PC-9 (cell line): ENCODE data around the gene KIAA0232. TPM values are rescaled to one million over a fixed set of nuclear protein-coding genes. Genes with fewer than 3 reads are reported as not detected.

ENCODE experiments used
- BruUV-seq: library from RNA; stranded (reverse); fragments of 400-500 nt; replicated peaks from 2 replicates; lab custom pipeline; 2021; lab: Mats Ljungman, UMichigan
- CTCF ChIA-PET: fragments of 300-600 bp; sonication (Branson Sonifier 250); formaldehyde crosslinking; loops from one replicate; lab custom pipeline; 2022; ENCODE audit warnings: antibody characterized with exemption; lab: Charles Lee
- POLR2A ChIA-PET: fragments of 300-600 bp; sonication (Branson Sonifier 250); formaldehyde crosslinking; loops from one replicate; lab custom pipeline; 2022; ENCODE audit warnings: antibody characterized with exemption; ENCODE audit not compliant: unreplicated experiment; lab: Charles Lee
- DNase-seq, 2 experiments: peaks; one replicate each; pipeline versions ENCODE4 v3.0.0 to v3.0.0-alpha.2; 2015 to 2022; ENCODE audit warnings: mixed read lengths in 1 of 2
- H2AFZ ChIP-seq: fragments of 200-600 bp; sonication (generic); 2 replicates; pipeline ENCODE4 v1.8.1; 2017; ENCODE audit warnings: antibody characterized with exemption
- H3F3A ChIP-seq: fragments of 200-600 bp; sonication (generic); 2 replicates; pipeline ENCODE4 v1.8.1; 2017; ENCODE audit warnings: antibody characterized with exemption, mild to moderate bottlenecking, low read depth; ENCODE audit not compliant: insufficient read depth
- H3K27ac ChIP-seq: fragments of 200-600 bp; sonication (generic); 2 replicates; pipeline ENCODE4 v1.6.1; 2016; ENCODE audit warnings: mixed run types
- H3K27me3 ChIP-seq: fragments of 200-600 bp; sonication (generic); 2 replicates; pipeline ENCODE4 v1.6.1; 2016; ENCODE audit warnings: low read depth, mixed run types; ENCODE audit not compliant: insufficient read depth
- H3K36me3 ChIP-seq: fragments of 200-600 bp; sonication (generic); 2 replicates; pipeline ENCODE4 v1.6.1; 2016; ENCODE audit warnings: low read depth, mixed run types
- H3K4me1 ChIP-seq: fragments of 200-600 bp; sonication (generic); replicated peaks from 2 replicates; pipeline ENCODE4 v1.6.1; 2016; ENCODE audit warnings: mixed run types; ENCODE audit not compliant: insufficient read depth
- H3K4me2 ChIP-seq: fragments of 200-600 bp; sonication (generic); 2 replicates; pipeline ENCODE4 v1.6.1; 2017; ENCODE audit warnings: mixed run types
- H3K4me3 ChIP-seq: fragments of 200-600 bp; sonication (generic); 2 replicates; pipeline ENCODE4 v1.6.1; 2016; ENCODE audit warnings: mixed run types
- H3K79me2 ChIP-seq: fragments of 200-600 bp; sonication (generic); 2 replicates; pipeline ENCODE4 v1.6.1; 2017; ENCODE audit warnings: low read depth, mixed run types
- H3K9me2 ChIP-seq: fragments of 200-600 bp; sonication (generic); 2 replicates; pipeline ENCODE4 v1.8.1; 2017; ENCODE audit warnings: mild to moderate bottlenecking; ENCODE audit not compliant: insufficient read depth
- H3K9me3 ChIP-seq: fragments of 200-600 bp; sonication (generic); 2 replicates; pipeline ENCODE4 v1.8.1; 2016; ENCODE audit warnings: low read depth; ENCODE audit not compliant: insufficient read depth
- H4K20me1 ChIP-seq: fragments of 200-600 bp; sonication (generic); 2 replicates; pipeline ENCODE4 v1.8.1; 2017; ENCODE audit not compliant: insufficient read depth
- EZH2 ChIP-seq: fragments of 200-600 bp; sonication (generic); IDR thresholded peaks from 2 replicates; pipeline ENCODE4 v1.8.0; 2017; ENCODE audit warnings: antibody characterized with exemption, low read depth
- intact Hi-C: fragments of 100-400 bp; cut with micrococcal nuclease; formaldehyde crosslinking; loops from one replicate; pipeline ENCODE4 v1.10.0; 2022; ENCODE audit not compliant: unreplicated experiment
- total RNA-seq: library from RNA; stranded (reverse); gene quantifications from 2 replicates; pipeline ENCODE4 v1.2.3, GENCODE V29; 2021
- TF ChIP-seq, protein P1 (sequence below): fragments of 200-600 bp; sonication (generic); conservative IDR thresholded peaks from 2 replicates; pipeline ENCODE4 v1.6.1; 2017; ENCODE audit warnings: mixed run types, antibody characterized with exemption, mild to moderate bottlenecking, moderate library complexity

KIAA0232 gene
- total RNA-seq, 1 experiment from 2014 or later, result 24.7 TPM

- no peak for DNase-seq
- CTCF ChIA-PET, result no interaction called here
- H3K27ac ChIP-seq, result no peak overlapping the region
- no peaks in the 10 kb centered on the region for H3K36me3 ChIP-seq
- H3K79me2 ChIP-seq, result no peaks in the 10 kb centered on the region
- no TSS peak for BruUV-seq
- no peaks in the 10 kb centered on the region for H3K9me3 ChIP-seq
- H3K4me2 ChIP-seq, result no peak overlapping the region
- no peaks in the 10 kb centered on the region for H3K4me1 ChIP-seq
- H3K9me2 ChIP-seq, result no peaks in the 10 kb centered on the region
- H3K27me3 ChIP-seq, result no peaks in the 10 kb centered on the region
- POLR2A ChIA-PET, result no interaction called here
- TF ChIP-seq EZH2, result no peak
- TF ChIP-seq, protein P1, sequence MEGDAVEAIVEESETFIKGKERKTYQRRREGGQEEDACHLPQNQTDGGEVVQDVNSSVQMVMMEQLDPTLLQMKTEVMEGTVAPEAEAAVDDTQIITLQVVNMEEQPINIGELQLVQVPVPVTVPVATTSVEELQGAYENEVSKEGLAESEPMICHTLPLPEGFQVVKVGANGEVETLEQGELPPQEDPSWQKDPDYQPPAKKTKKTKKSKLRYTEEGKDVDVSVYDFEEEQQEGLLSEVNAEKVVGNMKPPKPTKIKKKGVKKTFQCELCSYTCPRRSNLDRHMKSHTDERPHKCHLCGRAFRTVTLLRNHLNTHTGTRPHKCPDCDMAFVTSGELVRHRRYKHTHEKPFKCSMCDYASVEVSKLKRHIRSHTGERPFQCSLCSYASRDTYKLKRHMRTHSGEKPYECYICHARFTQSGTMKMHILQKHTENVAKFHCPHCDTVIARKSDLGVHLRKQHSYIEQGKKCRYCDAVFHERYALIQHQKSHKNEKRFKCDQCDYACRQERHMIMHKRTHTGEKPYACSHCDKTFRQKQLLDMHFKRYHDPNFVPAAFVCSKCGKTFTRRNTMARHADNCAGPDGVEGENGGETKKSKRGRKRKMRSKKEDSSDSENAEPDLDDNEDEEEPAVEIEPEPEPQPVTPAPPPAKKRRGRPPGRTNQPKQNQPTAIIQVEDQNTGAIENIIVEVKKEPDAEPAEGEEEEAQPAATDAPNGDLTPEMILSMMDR, result no peak
- intact Hi-C loops, result no loop called here
- no peak overlapping the region for H2AFZ ChIP-seq
- H4K20me1 ChIP-seq, result no peaks in the 10 kb centered on the region
- H3F3A ChIP-seq, result no peaks in the 10 kb centered on the region
- H3K4me3 ChIP-seq, result no peak overlapping the region
Measured at GRCh38 chr4:6932918-6933317, 150.4 kb downstream of the KIAA0232 start.

Other genes starting within 250 kb of the KIAA0232 start
- gene MAN2B2, start 207.5 kb upstream of the KIAA0232 start, total RNA-seq, result 22.1 and 27.8 TPM in 2 replicates
- 278 and 291 TPM in 2 replicates for gene MRFAP1, start 142.0 kb upstream of the KIAA0232 start, total RNA-seq
- gene S100P, start 88.8 kb upstream of the KIAA0232 start, total RNA-seq, result 480 and 837 TPM in 2 replicates
- 51.4 and 52.1 TPM in 2 replicates for gene MRFAP1L1, start 72.9 kb upstream of the KIAA0232 start, total RNA-seq
- 11.7 and 13.9 TPM in 2 replicates for gene BLOC1S4, start 66.6 kb upstream of the KIAA0232 start, total RNA-seq
- gene TBC1D14, start 127.1 kb downstream of the KIAA0232 start, total RNA-seq, result 41.6 and 46.2 TPM in 2 replicates